ENCODE measurements around the gene PRAMEF14.
"Not testable (repeated sequence)": the region's sequence is repeated elsewhere in the genome, so short reads cannot be mapped to it uniquely, and the experiment has no call there.

PRAMEF14 gene

DNA sequence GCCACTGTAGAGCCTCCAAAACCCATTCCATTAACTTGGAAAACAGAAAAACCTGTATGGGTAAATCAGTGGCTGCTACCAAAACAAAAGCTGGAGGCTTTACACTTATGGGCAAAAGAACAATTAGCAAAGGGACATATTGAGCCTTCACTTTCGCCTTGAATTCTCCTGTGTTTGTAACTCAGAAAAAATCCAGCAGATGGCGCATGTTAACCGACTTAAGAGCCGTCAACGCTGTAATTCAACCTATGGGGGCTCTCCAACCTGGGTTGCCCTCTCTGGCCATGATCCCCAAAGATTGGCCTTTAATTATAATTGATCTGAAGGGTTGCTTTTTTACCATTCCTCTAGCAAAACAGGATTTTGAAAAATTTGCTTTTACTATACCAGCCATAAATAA is 9.8 kb upstream of the PRAMEF14 start:
- not testable (repeated sequence) for H3K27ac ChIP-seq (ENCODE audit: low read depth, low read length, severe bottlenecking); H3K9me3 ChIP-seq (ENCODE audit: control insufficient read depth, low read length); H3K4me1 ChIP-seq (ENCODE audit: control insufficient read depth, insufficient read depth, low read length, poor library complexity, severe bottlenecking); H3K4me3 ChIP-seq (ENCODE audit: extremely low read depth, insufficient read depth, low read length, poor library complexity, severe bottlenecking); H3K36me3 ChIP-seq (ENCODE audit: control insufficient read depth, insufficient read depth, low read length)
- 0% methylated on average over 5 of the region's 5 CpGs for WGBS, 2 experiments (ENCODE audit: insufficient coverage in 2 of 2)

DNA sequence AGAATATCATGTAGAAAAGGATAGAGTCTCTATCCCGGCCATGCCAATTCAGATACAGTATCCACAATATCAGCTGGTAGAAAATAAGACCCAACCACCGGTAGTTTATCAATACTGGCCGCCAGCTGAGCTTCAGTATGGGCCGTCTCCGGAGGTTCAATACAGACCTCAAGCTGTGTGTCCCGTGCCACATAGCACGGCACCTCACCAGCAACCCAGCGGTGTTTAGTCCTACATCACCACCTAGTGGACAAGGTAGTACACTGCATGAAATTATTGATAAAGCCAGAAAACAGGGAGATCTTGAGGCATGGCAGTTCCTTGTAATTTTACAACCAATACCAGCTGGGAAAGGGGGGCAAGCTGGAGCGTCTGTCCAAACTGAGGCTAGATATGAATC is 7.5 kb upstream of the PRAMEF14 start:
- not testable (repeated sequence) for H3K4me1 ChIP-seq (ENCODE audit: control insufficient read depth, insufficient read depth, low read length, poor library complexity, severe bottlenecking); H3K9me3 ChIP-seq (ENCODE audit: control insufficient read depth, low read length); H3K27ac ChIP-seq (ENCODE audit: low read depth, low read length, severe bottlenecking); H3K4me3 ChIP-seq (ENCODE audit: extremely low read depth, insufficient read depth, low read length, poor library complexity, severe bottlenecking); H3K36me3 ChIP-seq (ENCODE audit: control insufficient read depth, insufficient read depth, low read length)
- no CpG with 5 or more reads among the region's 9 CpGs for WGBS, 2 experiments (ENCODE audit: insufficient coverage in 2 of 2)

DNA sequence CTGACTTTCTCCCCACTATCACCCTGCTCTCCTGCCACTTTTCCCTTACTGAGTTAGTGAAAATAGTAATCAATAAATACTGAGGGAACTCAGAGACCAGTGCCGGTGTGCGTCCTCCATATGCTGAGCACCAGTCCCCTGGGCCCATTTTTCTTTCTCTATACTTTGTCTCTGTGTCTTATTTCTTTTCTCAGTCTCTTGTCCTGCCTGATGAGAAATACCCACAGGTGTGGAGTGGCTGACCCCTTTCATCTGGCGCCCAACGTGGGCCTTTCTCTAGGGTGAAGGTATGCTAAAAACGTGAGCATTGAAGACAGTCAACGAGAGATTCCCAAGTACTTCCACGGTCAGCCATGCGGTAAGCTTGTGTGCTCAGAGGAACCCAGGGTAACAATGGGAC is 6.5 kb upstream of the PRAMEF14 start:
- not testable (repeated sequence) for H3K9me3 ChIP-seq (ENCODE audit: control insufficient read depth, low read length); H3K4me3 ChIP-seq (ENCODE audit: extremely low read depth, insufficient read depth, low read length, poor library complexity, severe bottlenecking); H3K27ac ChIP-seq (ENCODE audit: low read depth, low read length, severe bottlenecking); H3K36me3 ChIP-seq (ENCODE audit: control insufficient read depth, insufficient read depth, low read length); H3K4me1 ChIP-seq (ENCODE audit: control insufficient read depth, insufficient read depth, low read length, poor library complexity, severe bottlenecking)
- WGBS, 2 experiments (ENCODE audit: insufficient coverage in 2 of 2), result no CpG with 5 or more reads among the region's 8 CpGs

DNA sequence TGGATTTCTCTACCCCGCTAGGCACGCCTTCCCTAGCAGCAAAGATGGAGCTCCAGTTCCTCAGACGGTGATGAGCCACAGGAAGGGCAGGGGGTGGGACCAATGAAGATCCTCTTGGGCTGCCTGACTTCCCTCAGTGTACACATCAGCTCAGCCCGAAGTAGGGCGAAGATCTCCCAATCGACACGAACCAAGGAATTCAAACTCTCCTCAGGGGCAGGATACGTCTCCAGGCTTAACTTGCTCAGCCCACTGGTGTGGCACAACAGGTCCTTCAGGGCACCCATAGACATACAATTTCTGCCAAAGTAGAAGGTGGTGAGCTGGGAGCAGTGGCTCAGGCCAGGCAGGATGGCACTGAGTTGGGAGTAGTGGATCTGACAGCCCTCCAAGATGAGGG is 4.4 kb downstream of the PRAMEF14 start:
- not testable (repeated sequence) for H3K9me3 ChIP-seq (ENCODE audit: control insufficient read depth, low read length); H3K27ac ChIP-seq (ENCODE audit: low read depth, low read length, severe bottlenecking); H3K4me1 ChIP-seq (ENCODE audit: control insufficient read depth, insufficient read depth, low read length, poor library complexity, severe bottlenecking); H3K36me3 ChIP-seq (ENCODE audit: control insufficient read depth, insufficient read depth, low read length); H3K4me3 ChIP-seq (ENCODE audit: extremely low read depth, insufficient read depth, low read length, poor library complexity, severe bottlenecking)
- WGBS, 2 experiments (ENCODE audit: insufficient coverage in 2 of 2), result 50 to 72% methylated on average over 2 of the region's 8 CpGs

DNA sequence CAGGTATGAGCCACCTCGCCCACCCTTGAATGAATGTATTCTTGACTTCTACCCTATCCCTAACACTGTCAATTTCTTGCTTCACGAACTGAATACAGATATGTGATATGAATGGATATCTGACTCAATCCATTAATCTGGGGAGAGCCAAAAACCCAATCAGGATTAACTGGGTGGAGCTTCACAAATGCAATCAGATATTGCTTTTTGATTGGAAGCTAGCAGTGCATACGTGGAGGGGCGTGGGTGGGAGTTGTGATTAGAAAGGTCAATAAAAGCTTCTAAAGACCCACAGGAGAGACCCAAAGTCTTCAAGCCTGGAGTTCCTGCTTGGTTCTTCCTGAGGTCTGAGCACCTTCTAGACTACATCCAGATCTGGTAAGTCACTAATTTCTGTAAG is 31.7 kb downstream of the PRAMEF14 start, which contains the start of gene PRAMEF15:
PRAMEF15 (plus strand) TSS at position 301 of the 400 bp plus-strand sequence. CDS start 2,827 bp downstream, outside the sequence.
- not testable (repeated sequence) for H3K27ac ChIP-seq (ENCODE audit: low read depth, low read length, severe bottlenecking); H3K4me3 ChIP-seq (ENCODE audit: extremely low read depth, insufficient read depth, low read length, poor library complexity, severe bottlenecking); H3K4me1 ChIP-seq (ENCODE audit: control insufficient read depth, insufficient read depth, low read length, poor library complexity, severe bottlenecking); H3K36me3 ChIP-seq (ENCODE audit: control insufficient read depth, insufficient read depth, low read length); H3K9me3 ChIP-seq (ENCODE audit: control insufficient read depth, low read length)
- WGBS, 2 experiments (ENCODE audit: insufficient coverage in 2 of 2), result no CpG with 5 or more reads among the region's 4 CpGs

DNA sequence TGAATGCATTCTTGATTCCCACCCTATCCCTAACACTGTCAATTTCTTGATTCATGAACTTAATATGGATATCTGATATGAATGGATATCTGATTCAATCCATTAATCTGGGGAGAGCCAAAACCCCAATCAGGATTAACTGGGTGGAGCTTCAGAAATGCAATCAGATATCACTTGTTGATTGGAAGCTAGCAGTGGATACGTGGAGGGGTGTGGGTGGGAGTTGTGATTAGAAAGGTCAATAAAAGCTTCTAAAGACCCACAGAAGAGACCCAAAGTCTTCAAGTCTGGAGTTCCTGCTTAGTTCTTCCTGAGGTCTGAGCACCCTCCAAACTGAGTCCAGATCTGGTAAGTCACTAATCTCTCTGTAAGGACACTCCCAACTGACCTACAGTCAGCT is 43.7 kb downstream of the PRAMEF14 start, which contains the start of gene PRAMEF33:
PRAMEF33 (plus strand) TSS at position 301 of the 400 bp plus-strand sequence. CDS start 2,416 bp downstream, outside the sequence.
- not testable (repeated sequence) for H3K9me3 ChIP-seq (ENCODE audit: control insufficient read depth, low read length); H3K36me3 ChIP-seq (ENCODE audit: control insufficient read depth, insufficient read depth, low read length); H3K27ac ChIP-seq (ENCODE audit: low read depth, low read length, severe bottlenecking); H3K4me3 ChIP-seq (ENCODE audit: extremely low read depth, insufficient read depth, low read length, poor library complexity, severe bottlenecking); H3K4me1 ChIP-seq (ENCODE audit: control insufficient read depth, insufficient read depth, low read length, poor library complexity, severe bottlenecking)
- WGBS, 2 experiments (ENCODE audit: insufficient coverage in 2 of 2), result no CpG with 5 or more reads among the region's 1 CpG

DNA sequence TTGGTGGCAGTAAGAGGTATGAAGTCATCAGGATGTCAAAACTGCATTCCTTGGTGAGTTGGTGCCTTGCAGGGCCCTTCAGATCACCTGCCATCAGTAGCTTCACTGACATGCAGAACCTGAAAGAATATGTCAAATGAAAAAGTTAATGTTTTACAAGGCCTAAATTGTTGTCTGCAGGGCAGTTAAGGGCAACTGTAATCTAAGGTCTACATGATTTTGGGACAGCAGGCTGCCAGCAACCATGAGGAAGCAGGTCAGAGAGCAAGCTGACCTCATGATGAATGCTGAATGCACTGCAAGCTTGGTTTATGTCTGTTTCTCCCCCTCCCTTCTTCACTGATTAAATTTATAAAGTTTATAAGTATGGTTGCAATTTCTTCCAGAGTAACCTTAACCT is 44.7 kb downstream of the PRAMEF14 start:
- not testable (repeated sequence) for H3K27ac ChIP-seq (ENCODE audit: low read depth, low read length, severe bottlenecking); H3K9me3 ChIP-seq (ENCODE audit: control insufficient read depth, low read length); H3K4me1 ChIP-seq (ENCODE audit: control insufficient read depth, insufficient read depth, low read length, poor library complexity, severe bottlenecking); H3K4me3 ChIP-seq (ENCODE audit: extremely low read depth, insufficient read depth, low read length, poor library complexity, severe bottlenecking); H3K36me3 ChIP-seq (ENCODE audit: control insufficient read depth, insufficient read depth, low read length)

DNA sequence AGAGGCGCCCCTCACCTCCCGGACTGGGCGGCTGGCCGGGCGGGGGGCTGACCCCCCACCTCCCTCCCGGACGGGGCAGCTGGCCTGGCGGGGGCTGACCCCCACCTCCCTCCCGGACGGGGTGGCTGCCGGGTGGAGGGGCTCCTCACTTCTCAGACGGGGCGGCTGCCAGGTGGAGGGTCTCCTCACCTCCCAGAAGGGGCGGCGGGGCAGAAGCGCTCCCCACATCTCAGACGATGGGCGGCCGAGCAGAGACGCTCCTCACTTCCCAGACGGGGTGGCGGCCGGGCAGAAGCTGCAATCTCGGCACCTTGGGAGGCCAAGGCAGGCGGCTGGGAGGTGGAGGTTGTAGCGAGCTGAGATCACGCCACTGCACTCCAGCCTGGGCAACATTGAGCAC is 48.2 kb downstream of the PRAMEF14 start:
- not testable (repeated sequence) for H3K27ac ChIP-seq (ENCODE audit: low read depth, low read length, severe bottlenecking); H3K36me3 ChIP-seq (ENCODE audit: control insufficient read depth, insufficient read depth, low read length); H3K4me3 ChIP-seq (ENCODE audit: extremely low read depth, insufficient read depth, low read length, poor library complexity, severe bottlenecking); H3K4me1 ChIP-seq (ENCODE audit: control insufficient read depth, insufficient read depth, low read length, poor library complexity, severe bottlenecking); H3K9me3 ChIP-seq (ENCODE audit: control insufficient read depth, low read length)
- WGBS, 2 experiments (ENCODE audit: insufficient coverage in 2 of 2), result no CpG with 5 or more reads among the region's 27 CpGs

DNA sequence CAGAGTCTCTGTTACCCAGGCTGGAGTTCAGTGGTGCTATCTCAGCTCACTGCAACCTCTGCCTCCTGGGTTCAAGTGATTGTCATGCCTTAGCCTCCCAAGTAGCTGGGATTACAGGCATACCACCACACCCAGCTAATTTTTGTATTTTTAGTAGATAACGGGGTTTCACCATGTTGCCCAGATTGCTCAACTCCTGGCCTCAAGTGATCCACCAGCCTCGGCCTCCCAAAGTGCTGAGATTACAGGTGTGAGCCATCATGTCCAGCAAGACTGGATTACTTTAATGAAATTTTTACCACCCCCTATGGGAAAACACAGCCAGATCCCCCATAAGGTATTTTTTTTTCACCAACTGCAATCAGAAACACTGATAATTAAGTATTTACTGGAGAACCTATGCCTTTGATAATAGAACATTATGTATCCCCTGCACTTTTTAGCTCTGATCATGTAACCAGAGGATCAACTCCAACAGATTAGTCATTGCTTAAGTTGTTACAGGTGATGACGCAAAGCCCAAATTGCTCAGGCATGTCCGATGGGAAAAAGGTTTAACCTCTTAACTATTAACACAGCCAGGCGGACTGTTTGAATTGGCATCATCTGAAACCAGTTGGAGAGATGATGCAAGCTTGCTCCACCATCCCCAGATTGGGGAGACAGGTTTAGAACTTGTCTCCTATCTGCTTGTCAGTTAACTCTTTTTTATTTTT is 49.6 kb downstream of the PRAMEF14 start:
- WGBS, 2 experiments (ENCODE audit: insufficient coverage in 2 of 2), result no CpG with 5 or more reads among the region's 5 CpGs
- H3K9me3 ChIP-seq (ENCODE audit: control insufficient read depth, low read length); H3K27ac ChIP-seq (ENCODE audit: low read depth, low read length, severe bottlenecking); H3K36me3 ChIP-seq (ENCODE audit: control insufficient read depth, insufficient read depth, low read length); H3K4me3 ChIP-seq (ENCODE audit: extremely low read depth, insufficient read depth, low read length, poor library complexity, severe bottlenecking); H3K4me1 ChIP-seq (ENCODE audit: control insufficient read depth, insufficient read depth, low read length, poor library complexity, severe bottlenecking): not testable (repeated sequence)

Measured in mesodermal cell (in vitro differentiated cells).